GM21529 (cell line): ENCODE measurements around the gene AGPS.

Experiments
- ATAC-seq: cut with Tn5 transposase; IDR thresholded peaks from one replicate; pipeline ENCODE4 v1.9.1; 2021; ENCODE audit not compliant: unreplicated experiment

The AGPS gene

DNA sequence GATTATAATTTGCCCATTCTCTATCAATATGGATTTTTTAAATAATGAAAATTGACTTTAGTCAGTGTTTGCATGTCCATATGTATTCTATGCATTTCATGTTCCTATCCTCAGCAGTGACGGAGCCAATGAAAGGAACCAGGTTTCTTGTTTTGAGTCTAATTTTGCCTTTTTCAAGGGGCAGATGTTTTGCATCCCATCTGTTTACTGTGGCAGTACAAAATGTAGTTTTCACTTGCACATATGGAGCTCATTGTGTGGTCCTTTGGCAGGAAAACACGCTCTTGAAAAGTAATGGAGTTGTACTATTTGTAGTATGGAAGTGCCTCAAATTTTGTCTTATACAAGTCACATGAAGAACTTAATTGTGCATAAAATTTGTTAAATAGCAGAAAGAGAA, 127.8 kb downstream of the AGPS start:
- ATAC-seq = no peak

- no peak for ATAC-seq
These were observed 131.2 kb downstream of the AGPS start for GRCh38 chr2:177523781-177524180.

DNA sequence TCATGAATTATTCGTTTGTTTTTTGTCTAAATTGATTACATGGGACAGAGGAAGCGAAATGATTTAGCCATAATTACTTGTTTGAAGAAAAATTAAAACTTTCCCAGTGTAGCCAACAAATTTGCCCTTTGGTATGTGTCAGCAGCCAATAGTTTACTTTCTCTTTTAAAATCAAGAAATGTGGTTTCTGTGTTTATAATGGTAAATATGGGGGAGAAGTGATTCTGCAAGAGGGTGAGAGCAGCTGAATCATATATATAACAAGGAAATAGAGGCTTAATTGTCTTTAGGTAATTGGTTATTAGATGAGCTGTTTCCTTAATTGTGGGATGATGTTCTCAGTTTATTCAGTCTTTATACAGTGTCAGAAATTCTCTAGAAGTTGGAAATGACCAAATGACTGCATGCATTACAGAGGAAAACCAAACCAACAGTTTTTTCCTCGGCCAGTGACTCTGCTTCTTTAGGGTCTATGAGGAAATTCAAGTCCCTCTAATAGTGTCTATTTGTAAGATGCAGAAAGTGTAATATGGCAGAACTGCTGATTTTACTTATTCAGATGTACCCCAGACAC, 132.9 kb downstream of the AGPS start:
- ATAC-seq = no peak

- no peak for ATAC-seq
These were observed 135.9 kb downstream of the AGPS start for GRCh38 chr2:177528351-177528933.

DNA sequence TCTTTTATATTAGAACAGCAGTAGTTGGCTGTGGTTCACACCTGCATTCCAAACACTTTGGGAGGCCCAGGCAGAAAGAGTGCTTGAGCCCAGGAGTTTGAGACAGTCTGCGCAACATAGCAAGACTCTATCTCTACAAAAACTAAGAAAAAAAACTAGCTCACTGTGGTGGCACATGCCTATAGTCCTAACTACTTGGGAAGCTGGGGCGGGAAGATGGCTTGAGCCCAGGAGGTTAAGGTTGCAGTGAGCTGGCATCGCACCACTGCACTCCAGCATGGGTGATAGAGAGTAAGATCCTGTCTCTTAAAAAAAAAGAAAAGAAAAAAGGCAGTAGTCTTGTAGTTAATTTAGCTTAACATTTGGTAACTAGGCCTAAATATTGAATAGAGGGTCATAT, 136.6 kb downstream of the AGPS start:
- ATAC-seq = no peak

DNA sequence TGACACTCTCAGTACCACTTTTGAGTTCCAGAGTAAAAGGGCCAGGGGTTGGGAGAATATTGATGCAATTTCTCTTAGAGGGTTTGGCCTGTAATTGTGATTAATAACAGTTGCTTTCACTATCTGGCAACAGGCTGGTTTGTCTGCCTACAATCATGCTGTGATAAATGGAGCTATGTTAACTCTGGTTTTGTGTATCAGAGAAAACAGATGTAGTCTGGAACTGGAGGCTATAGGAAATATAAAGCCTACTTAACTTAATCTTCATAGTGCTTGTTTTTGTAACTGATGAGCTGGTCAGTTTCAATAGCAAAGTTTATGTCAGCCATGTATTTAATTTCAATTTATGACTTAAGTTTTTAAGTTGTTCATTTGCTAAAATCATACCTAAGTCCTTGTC, 138.0 kb downstream of the AGPS start:
- no peak for ATAC-seq

DNA sequence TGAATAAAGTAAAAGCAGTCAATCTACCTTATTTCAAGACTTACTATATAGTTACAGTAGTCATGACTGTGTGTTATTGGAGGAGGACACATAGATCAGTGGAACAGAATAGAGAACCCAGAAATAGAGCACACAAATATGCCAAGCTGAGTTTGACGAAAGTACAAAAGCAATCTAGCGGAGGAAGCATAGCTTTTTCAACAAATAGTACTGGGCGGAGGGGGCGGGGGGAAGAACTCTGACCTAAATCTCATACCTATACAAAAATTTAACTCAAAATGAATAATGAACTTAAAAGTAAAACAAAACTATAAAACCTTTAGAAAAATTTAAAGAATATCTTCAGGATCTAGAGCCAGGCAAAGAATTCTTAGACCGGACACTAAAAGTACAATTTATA, 139.1 kb downstream of the AGPS start:
- no peak for ATAC-seq

- no peak for ATAC-seq
These were observed 140.0 kb downstream of the AGPS start for GRCh38 chr2:177532567-177532966.

GRCh38 chr2:177533253-177533652, 140.7 kb downstream of the AGPS start:
- no peak for ATAC-seq

DNA sequence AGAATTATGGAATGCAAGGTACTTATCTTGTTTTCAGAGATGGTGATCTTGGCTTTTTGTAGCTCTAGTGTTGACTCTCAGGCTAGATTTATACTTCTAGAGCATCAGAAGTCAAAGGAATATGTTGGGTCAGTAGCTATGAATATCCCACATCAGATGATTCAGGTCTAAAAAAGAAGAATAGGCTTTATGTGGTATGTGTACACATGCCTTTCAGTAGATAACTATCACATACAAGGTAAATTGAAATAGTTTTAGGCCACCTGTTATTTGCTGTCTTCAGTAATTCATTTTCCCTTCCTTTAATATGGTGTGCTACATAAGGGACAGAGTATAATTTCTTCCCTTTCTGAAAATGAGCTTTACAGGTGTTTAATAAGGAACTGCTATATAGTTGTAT, 142.4 kb downstream of the AGPS start:
- no peak for ATAC-seq

- no peak for ATAC-seq
These were observed 143.5 kb downstream of the AGPS start for GRCh38 chr2:177535958-177536504.

- ATAC-seq = no peak
These were observed 144.6 kb downstream of the AGPS start for GRCh38 chr2:177537213-177537612.

GRCh38 chr2:177537636-177538035, 145.1 kb downstream of the AGPS start:
- ATAC-seq = no peak

DNA sequence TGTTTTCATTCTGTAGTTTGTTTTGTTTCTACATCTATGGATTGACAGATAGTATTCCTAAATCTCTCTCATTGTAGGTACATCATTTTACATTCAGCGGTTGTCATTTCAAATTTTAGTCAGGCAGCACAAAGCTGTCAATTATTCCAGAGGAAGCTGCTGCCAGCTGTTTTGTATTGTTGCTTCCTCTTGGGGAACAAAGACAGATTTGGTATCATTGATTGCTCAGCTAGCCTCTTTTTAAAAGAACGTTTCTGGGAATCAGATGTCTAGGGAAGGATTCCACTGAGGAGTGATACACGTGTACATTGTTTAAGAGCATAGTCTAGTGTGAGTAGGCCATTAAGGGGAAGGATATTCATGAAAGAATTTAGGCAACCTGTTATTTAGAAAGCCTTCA, 145.8 kb downstream of the AGPS start:
- no peak for ATAC-seq

GRCh38 chr2:177540283-177540682, 147.7 kb downstream of the AGPS start:
- no peak for ATAC-seq

DNA sequence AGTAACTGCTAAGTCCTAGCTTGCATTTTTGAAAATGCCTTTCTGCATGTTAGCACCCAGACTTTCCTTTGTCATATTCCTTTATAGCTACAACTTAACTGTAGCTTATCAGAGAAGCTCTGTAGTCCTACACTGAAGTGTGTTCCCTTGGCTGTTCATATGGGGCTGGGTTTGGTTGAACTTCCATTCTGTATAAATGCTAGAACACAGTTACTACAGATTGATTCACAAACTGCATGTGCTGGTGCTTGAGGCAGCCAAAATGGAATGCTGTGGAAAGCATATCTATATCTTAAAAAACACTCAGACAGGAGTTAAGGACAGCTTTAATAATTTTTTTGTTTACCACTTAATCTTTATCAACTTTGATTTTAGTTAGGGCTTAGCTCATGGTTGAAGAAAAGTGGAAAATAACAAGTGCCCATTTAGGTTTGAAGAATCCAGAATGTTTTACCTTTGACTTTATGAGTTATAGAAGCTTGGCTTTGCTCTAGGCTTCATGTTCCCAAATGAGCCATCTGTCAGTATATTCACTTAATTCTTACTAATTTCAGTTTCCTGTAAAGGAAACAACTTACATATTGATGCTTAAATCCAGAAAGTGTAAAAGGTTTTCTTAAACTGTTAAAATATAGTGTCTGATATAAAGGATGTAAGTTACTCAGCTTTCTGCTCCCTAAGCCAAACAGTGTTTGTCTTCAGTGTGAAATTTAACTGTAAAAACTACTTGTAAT, 148.9 kb downstream of the AGPS start:
- ATAC-seq = no peak

GRCh38 chr2:177542396-177542795, 149.8 kb downstream of the AGPS start:
- no peak for ATAC-seq

DNA sequence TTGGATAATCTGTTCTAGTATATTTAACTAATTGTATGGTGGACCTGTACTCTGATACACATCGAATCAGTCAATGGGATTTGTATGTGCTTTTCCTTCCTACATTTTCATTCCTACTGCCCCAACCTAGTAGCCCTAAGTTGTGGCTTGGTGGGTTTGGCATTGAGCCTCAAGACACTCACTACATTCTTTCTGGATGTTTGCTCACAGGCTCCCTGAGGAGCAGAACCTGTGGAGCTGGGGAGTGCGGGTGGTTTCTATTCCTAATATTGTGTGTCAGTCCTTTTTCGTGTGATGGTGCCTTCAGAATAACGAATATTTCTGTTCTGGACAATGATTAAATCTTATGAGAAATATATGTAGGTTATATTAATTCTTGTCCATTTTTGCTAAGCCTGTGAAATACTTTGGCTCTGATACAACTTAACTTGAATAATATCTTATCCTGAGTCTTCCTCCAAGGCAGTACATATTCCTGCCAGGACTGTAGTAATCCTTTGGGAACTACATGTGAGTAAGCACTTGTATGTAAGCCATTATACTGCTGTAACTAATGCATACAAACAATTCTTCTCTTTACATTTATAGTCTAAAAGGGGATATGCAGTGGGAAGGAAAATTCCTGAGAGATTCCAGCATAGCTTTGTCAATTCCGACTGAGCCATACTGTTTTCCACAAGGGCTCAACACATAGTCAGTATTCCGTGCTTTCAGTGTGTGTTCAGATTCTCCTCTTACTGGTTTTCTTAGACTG, 150.6 kb downstream of the AGPS start:
- no peak for ATAC-seq

DNA sequence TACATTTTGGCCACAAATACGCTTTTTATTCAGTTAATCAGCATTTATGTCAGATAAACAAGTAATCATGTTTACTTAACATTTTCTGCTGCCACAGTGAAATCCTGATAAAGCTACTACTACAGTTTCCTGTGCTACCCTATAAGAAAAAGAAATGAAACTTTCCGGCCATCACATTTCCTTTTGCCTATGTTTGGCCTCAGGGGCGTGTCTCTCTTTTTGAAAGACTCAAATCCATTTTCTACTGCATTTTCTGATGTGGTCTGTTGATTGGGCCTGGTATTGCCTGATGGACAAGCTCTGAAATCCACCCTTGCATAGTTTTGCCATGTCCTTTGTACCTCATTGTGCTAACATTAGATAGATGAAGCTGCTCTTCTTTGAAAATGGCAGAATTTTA, 152.6 kb downstream of the AGPS start:
- ATAC-seq = no peak

DNA sequence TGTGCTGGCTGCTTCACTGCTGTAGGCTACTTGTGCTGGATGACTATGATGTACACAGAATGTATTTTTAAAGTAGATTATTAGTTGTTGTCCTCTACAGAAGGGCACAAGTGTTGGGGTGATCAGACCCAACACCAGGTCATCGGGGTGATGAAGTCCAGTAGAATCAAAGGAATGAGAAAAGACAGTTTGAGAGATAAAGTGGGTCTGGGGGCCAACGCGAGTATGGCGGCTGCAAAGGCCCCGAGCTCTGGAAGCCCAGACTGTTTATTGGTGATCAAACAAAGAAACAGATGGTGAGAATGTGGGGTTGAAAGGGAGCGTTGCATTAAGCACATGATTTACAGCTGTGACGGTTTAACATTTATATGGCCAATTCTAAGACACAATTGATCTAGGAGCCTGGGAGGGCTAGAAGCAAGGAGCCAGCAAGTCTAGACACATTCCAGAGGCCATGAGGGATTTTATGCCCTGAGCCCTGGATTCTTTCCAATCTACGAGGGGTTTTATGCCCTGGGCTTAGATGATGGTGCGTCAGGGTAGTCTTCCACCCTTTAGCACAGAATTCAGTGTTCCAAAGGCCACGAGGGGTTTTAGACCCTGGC, 153.5 kb downstream of the AGPS start:
- no peak for ATAC-seq

- peak; percentile 93 for ATAC-seq
These were observed 154.5 kb downstream of the AGPS start for GRCh38 chr2:177547122-177547521.
